ENCODE measurements around the gene FCGR3A. TPM values are rescaled to one million over a fixed set of nuclear protein-coding genes. Genes with fewer than 3 reads are reported as not detected.

FCGR3A gene
- total RNA-seq, 2 donors from 2014 or later, result not detected

- no peak overlapping the region for H3K27ac Mint-ChIP-seq
- no peak for DNase-seq
- peaks cover 6% of the 10 kb centered on the region for H3K4me1 Mint-ChIP-seq
- TF ChIP-seq CTCF (conservative IDR thresholded peaks at IDR 0.05), result no peak
- Histone ChIP-seq H3K4me1 (ENCODE audit: control insufficient read depth, insufficient read depth, low read length) (peaks cover 4% of the 10 kb centered on the region), H3K4me3 (ENCODE audit: low read length) (no peak overlapping the region), H3K9ac (ENCODE audit: extremely low read depth, low read length, poor library complexity, severe bottlenecking) (no peak overlapping the region), H3K27ac (ENCODE audit: low read depth, low read length) (no peak overlapping the region), H3K27me3 (ENCODE audit: control insufficient read depth, insufficient read depth, low read length, poor library complexity, severe bottlenecking) (peaks cover 8% of the 10 kb centered on the region), H3K36me3 (ENCODE audit: control insufficient read depth, insufficient read depth, low read length) (no peaks in the 10 kb centered on the region), H3K9me3 (ENCODE audit: control insufficient read depth, low read length) (no peaks in the 10 kb centered on the region)
- H3K36me3 Mint-ChIP-seq (ENCODE audit: low read depth), result no peaks in the 10 kb centered on the region
- H3K9me3 Mint-ChIP-seq, result no peaks in the 10 kb centered on the region
- 87% methylated on average over 1 of the region's 1 CpG; no CpG with 5 or more reads in 1 of the 2 experiments for WGBS, 2 experiments (ENCODE audit: insufficient coverage in 1 of 2, insufficient read length in 1 of 2)
- no peak overlapping the region for H3K4me3 Mint-ChIP-seq
- H3K27me3 Mint-ChIP-seq (ENCODE audit: insufficient read depth), result peaks cover 19% of the 10 kb centered on the region
Observed at GRCh38 chr1:161497961-161498360, 51.7 kb downstream of the FCGR3A start.

DNA sequence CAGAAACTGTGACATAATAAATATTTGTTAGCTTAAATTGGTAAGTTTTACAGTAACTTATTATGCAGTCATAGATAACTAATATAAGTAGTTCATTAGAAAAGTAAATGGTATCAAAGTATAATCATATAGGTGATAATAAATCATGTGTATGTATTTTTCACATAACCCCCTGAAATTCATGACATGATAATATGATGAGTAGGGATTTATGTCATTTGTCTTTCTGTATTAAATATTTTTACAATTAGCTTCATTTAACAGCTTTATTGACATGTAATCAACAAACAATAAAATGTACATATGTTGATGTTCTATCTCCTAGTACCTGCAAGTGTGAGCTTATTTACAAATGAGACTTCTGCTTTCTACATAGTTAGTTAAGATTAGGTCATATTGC, 54.1 kb downstream of the FCGR3A start:
- no peak for DNase-seq
- H3K27me3 ChIP-seq (ENCODE audit: control insufficient read depth, insufficient read depth, low read length, poor library complexity, severe bottlenecking), result peaks cover 23% of the 10 kb centered on the region
- Mint-ChIP-seq H3K4me3 (no peak overlapping the region), H3K9me3 (no peaks in the 10 kb centered on the region), H3K27ac (no peak overlapping the region), H3K36me3 (ENCODE audit: low read depth) (no peaks in the 10 kb centered on the region), H3K27me3 (ENCODE audit: insufficient read depth) (peaks cover 30% of the 10 kb centered on the region), H3K4me1 (no peaks in the 10 kb centered on the region)
- no peak for TF ChIP-seq CTCF (conservative IDR thresholded peaks at IDR 0.05)
- no peak overlapping the region for H3K27ac ChIP-seq (ENCODE audit: low read depth, low read length)
- peaks cover 4% of the 10 kb centered on the region for H3K4me1 ChIP-seq (ENCODE audit: control insufficient read depth, insufficient read depth, low read length)
- no peak overlapping the region for H3K9ac ChIP-seq (ENCODE audit: extremely low read depth, low read length, poor library complexity, severe bottlenecking)
- H3K36me3 ChIP-seq (ENCODE audit: control insufficient read depth, insufficient read depth, low read length), result no peaks in the 10 kb centered on the region
- no peaks in the 10 kb centered on the region for H3K9me3 ChIP-seq (ENCODE audit: control insufficient read depth, low read length)
- no peak overlapping the region for H3K4me3 ChIP-seq (ENCODE audit: low read length)

DNA sequence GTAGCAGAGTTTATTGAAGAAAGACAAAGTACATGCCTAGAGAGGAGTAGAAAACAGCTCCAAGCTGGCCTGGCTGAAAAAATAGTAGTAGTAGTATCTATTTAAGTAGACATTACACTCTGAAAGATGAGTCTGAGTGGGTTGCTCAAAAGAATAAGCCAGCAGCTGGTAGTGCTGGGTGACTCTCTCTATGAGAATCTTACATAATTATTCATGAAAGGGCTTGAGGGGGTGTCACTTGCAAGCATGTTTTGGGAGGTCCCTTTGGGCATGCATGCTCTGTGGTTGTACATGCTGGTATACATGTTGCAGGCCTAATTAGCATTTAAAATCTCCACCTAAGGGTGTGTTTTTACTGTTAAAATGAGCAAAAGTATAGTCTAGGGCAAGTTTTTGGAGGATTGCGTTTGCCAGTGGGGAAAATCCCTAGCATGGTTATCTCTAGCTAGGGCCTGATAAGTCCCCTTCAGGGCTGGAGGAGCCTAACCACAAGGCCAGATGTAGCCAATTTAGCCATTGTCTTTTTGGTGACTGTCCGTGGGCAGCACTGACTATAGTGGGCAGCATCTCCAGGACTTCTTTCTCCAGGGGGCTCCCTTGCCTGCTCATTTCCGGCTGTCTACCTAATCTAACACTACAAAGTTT, 55.4 kb downstream of the FCGR3A start:
- Histone ChIP-seq H3K9me3 (ENCODE audit: control insufficient read depth, low read length) (no peaks in the 10 kb centered on the region), H3K4me3 (ENCODE audit: low read length) (no peak overlapping the region), H3K9ac (ENCODE audit: extremely low read depth, low read length, poor library complexity, severe bottlenecking) (no peak overlapping the region), H3K27ac (ENCODE audit: low read depth, low read length) (no peak overlapping the region), H3K36me3 (ENCODE audit: control insufficient read depth, insufficient read depth, low read length) (no peaks in the 10 kb centered on the region), H3K4me1 (ENCODE audit: control insufficient read depth, insufficient read depth, low read length) (peaks cover 4% of the 10 kb centered on the region), H3K27me3 (ENCODE audit: control insufficient read depth, insufficient read depth, low read length, poor library complexity, severe bottlenecking) (peaks cover 26% of the 10 kb centered on the region)
- 68 to 100% methylated on average over 1 to 3 of the region's 3 CpGs for WGBS, 2 experiments (ENCODE audit: insufficient coverage in 1 of 2, insufficient read length in 1 of 2)
- Mint-ChIP-seq H3K4me1 (peaks cover 1% of the 10 kb centered on the region), H3K36me3 (ENCODE audit: low read depth) (no peaks in the 10 kb centered on the region), H3K4me3 (no peak overlapping the region), H3K27me3 (ENCODE audit: insufficient read depth) (peaks cover 37% of the 10 kb centered on the region), H3K9me3 (no peaks in the 10 kb centered on the region), H3K27ac (no peak overlapping the region)
- DNase-seq, result no peak
- no peak for TF ChIP-seq CTCF (conservative IDR thresholded peaks at IDR 0.05)
